H9 (cell line): ENCODE data around the gene RAPSN. TPM values are rescaled to one million over a fixed set of nuclear protein-coding genes. Genes with fewer than 3 reads are reported as not detected.

Experiments
- DNase-seq: peaks from one replicate; pipeline ENCODE4 v3.0.0-alpha.2; 2017
- H2AFZ ChIP-seq: one replicate; pipeline ENCODE4 v1.6.1; 2013; ENCODE audit warnings: mild to moderate bottlenecking, low read length, control low read depth, moderate library complexity
- H2AK5ac ChIP-seq: 2 replicates; pipeline ENCODE4 v1.6.1; 2013; ENCODE audit warnings: low read length, control low read depth, mixed read lengths; ENCODE audit not compliant: insufficient read length
- H2BK120ac ChIP-seq: one replicate; pipeline ENCODE4 v1.6.1; 2013; ENCODE audit warnings: low read depth, mild to moderate bottlenecking, low read length, control low read depth, inconsistent platforms; ENCODE audit not compliant: poor library complexity, severe bottlenecking
- H2BK12ac ChIP-seq: 2 replicates; pipeline ENCODE4 v1.6.1; 2013; ENCODE audit warnings: low read length, control low read depth, mixed read lengths, low read depth; ENCODE audit not compliant: insufficient read length
- H2BK15ac ChIP-seq: 2 replicates; pipeline ENCODE4 v1.6.1; 2013; ENCODE audit warnings: low read depth, low read length, control low read depth
- H2BK20ac ChIP-seq: one replicate; pipeline ENCODE4 v1.6.1; 2013; ENCODE audit warnings: low read depth, mild to moderate bottlenecking, low read length, control low read depth, inconsistent platforms; ENCODE audit not compliant: poor library complexity, severe bottlenecking
- H2BK5ac ChIP-seq: 2 replicates; pipeline ENCODE4 v1.6.1; 2013; ENCODE audit warnings: low read length, control low read depth, mixed read lengths; ENCODE audit not compliant: insufficient read length
- H3K14ac ChIP-seq: 2 replicates; pipeline ENCODE4 v1.6.1; 2013; ENCODE audit warnings: low read length, control low read depth; ENCODE audit not compliant: insufficient read depth
- H3K18ac ChIP-seq: 2 replicates; pipeline ENCODE4 v1.6.1; 2013; ENCODE audit warnings: low read depth, mild to moderate bottlenecking, mixed read lengths, low read length, control low read depth; ENCODE audit not compliant: insufficient read length
- H3K23ac ChIP-seq: 2 replicates; pipeline ENCODE4 v1.6.1; 2013; ENCODE audit warnings: low read length, control low read depth, mixed read lengths, low read depth; ENCODE audit not compliant: insufficient read length
- H3K23me2 ChIP-seq: 2 replicates; pipeline ENCODE4 v1.6.1; 2013; ENCODE audit warnings: low read depth, mild to moderate bottlenecking, mixed read lengths, low read length, control low read depth; ENCODE audit not compliant: insufficient read length, poor library complexity, severe bottlenecking
- H3K27ac ChIP-seq: 2 replicates; pipeline ENCODE4 v1.5.1; 2013; ENCODE audit warnings: low read length, control low read depth, mixed read lengths, low read depth; ENCODE audit not compliant: insufficient read length
- H3K27me3 ChIP-seq: 2 replicates; pipeline ENCODE4 v1.6.1; 2013; ENCODE audit warnings: low read length, control low read depth, inconsistent platforms; ENCODE audit not compliant: insufficient read depth
- H3K4ac ChIP-seq: 2 replicates; pipeline ENCODE4 v1.6.1; 2013; ENCODE audit warnings: low read depth, mild to moderate bottlenecking, control low read depth, inconsistent platforms, low read length, moderate library complexity
- H3K4me1 ChIP-seq: 2 replicates; pipeline ENCODE4 v1.6.1; 2013; ENCODE audit warnings: low read length, control low read depth, inconsistent platforms; ENCODE audit not compliant: insufficient read depth
- H3K4me2 ChIP-seq: 2 replicates; pipeline ENCODE4 v1.6.1; 2013; ENCODE audit warnings: low read length, control low read depth, mixed read lengths; ENCODE audit not compliant: insufficient read length, insufficient read depth
- H3K56ac ChIP-seq: 2 replicates; pipeline ENCODE4 v1.6.1; 2013; ENCODE audit warnings: low read depth, mild to moderate bottlenecking, mixed read lengths, low read length, control low read depth; ENCODE audit not compliant: insufficient read length
- H3K79me1 ChIP-seq: 2 replicates; pipeline ENCODE4 v1.6.1; 2013; ENCODE audit warnings: low read depth, mild to moderate bottlenecking, moderate library complexity, low read length, control low read depth, inconsistent platforms; ENCODE audit not compliant: insufficient read depth, poor library complexity, severe bottlenecking
- H3K79me2 ChIP-seq: 2 replicates; pipeline ENCODE4 v1.6.1; 2013; ENCODE audit warnings: low read length, control low read depth, inconsistent platforms; ENCODE audit not compliant: insufficient read depth
- H3K9ac ChIP-seq: 2 replicates; pipeline ENCODE4 v1.6.1; 2013; ENCODE audit warnings: low read length, control low read depth, mixed read lengths; ENCODE audit not compliant: insufficient read length; ENCODE audit errors: extremely low read depth
- H3K9me3 ChIP-seq: one replicate; pipeline ENCODE4 v1.6.1; 2013; ENCODE audit warnings: low read depth, low read length, inconsistent platforms; ENCODE audit not compliant: control insufficient read depth
- H3T11ph ChIP-seq: one replicate; pipeline ENCODE4 v1.6.1; 2013; ENCODE audit warnings: mild to moderate bottlenecking, low read length, control low read depth, inconsistent platforms
- H4K20me1 ChIP-seq: one replicate; pipeline ENCODE4 v1.6.1; 2013; ENCODE audit not compliant: control insufficient read depth, insufficient read length, insufficient read depth
- H4K5ac ChIP-seq: 2 replicates; pipeline ENCODE4 v1.6.1; 2013; ENCODE audit warnings: low read depth, mild to moderate bottlenecking, mixed read lengths, low read length, control low read depth; ENCODE audit not compliant: insufficient read length
- H4K8ac ChIP-seq: replicated peaks from 2 replicates; pipeline ENCODE4 v1.6.1; 2013; ENCODE audit warnings: low read length, control low read depth, mixed read lengths, low read depth; ENCODE audit not compliant: insufficient read length
- H4K91ac ChIP-seq: 2 replicates; pipeline ENCODE4 v1.6.1; 2013; ENCODE audit warnings: low read depth, mild to moderate bottlenecking, moderate library complexity, mixed read lengths, low read length, control low read depth; ENCODE audit not compliant: insufficient read length
- H3K27ac Mint-ChIP-seq, 3 experiments: 2 replicates in 2 of 3; 3 replicates in 1 of 3; pipeline ENCODE4 v1.8.0; 2020 to 2021; ENCODE audit warnings: mixed read lengths in 3 of 3, mild to moderate bottlenecking in 1 of 3, moderate library complexity in 1 of 3
- H3K27me3 Mint-ChIP-seq: 2 replicates; pipeline ENCODE4 v1.8.0; 2021; ENCODE audit warnings: low read depth, mild to moderate bottlenecking, moderate library complexity, mixed read lengths
- H3K36me3 Mint-ChIP-seq, 3 experiments: 2 replicates in 2 of 3; 3 replicates in 1 of 3; pipeline ENCODE4 v1.8.0; 2020 to 2021; ENCODE audit warnings: low read depth in 3 of 3, mixed read lengths in 3 of 3; ENCODE audit not compliant: insufficient read depth in 1 of 3
- H3K4me1 Mint-ChIP-seq, 2 experiments: 2 replicates each; pipeline ENCODE4 v1.8.0; 2020; ENCODE audit warnings: mixed read lengths in 2 of 2
- H3K4me3 Mint-ChIP-seq, 2 experiments: 2 replicates in 1 of 2; 3 replicates in 1 of 2; pipeline ENCODE4 v1.8.0; 2020 to 2021; ENCODE audit warnings: mild to moderate bottlenecking in 2 of 2, mixed read lengths in 2 of 2, moderate library complexity in 1 of 2
- H3K9me3 Mint-ChIP-seq, 2 experiments: 2 replicates in 1 of 2; 3 replicates in 1 of 2; pipeline ENCODE4 v1.8.0; 2020; ENCODE audit warnings: mild to moderate bottlenecking in 2 of 2, mixed read lengths in 2 of 2, moderate library complexity in 1 of 2
- CTCF ChIP-seq: fragments of 200-600 bp; sonication (generic); conservative IDR thresholded peaks from 3 replicates; pipeline ENCODE4 v1.8.0; 2021; ENCODE audit warnings: antibody characterized with exemption, mild to moderate bottlenecking
- WGBS: extraction: QIAGEN DNeasy Blood & Tissue Kit; methylation state at CpG from one replicate; pipeline ENCODE4 v1.1.7; 2013; ENCODE audit warnings: missing lambda C conversion rate, low lambda C conversion rate, mixed read lengths; ENCODE audit not compliant: insufficient read length; ENCODE audit errors: extremely low coverage; 5-methylcytosine and 5-hydroxymethylcytosine counted together
- total RNA-seq: library from RNA; stranded (reverse); gene quantifications from 2 replicates; pipeline ENCODE4 v1.2.1, GENCODE V29; 2021

RAPSN gene
- total RNA-seq, 1 experiment from 2014 or later, result 0.48 TPM

- H3K27ac Mint-ChIP-seq, result no peak overlapping the region
- Histone ChIP-seq H2BK120ac (no peak overlapping the region), H4K5ac (no peak overlapping the region), H3T11ph (no peak overlapping the region), H2BK15ac (no peak overlapping the region), H3K23ac (no peak overlapping the region), H4K8ac (no peak overlapping the region), H3K14ac (no peak overlapping the region), H3K27ac (no peak overlapping the region), H3K23me2 (peaks cover 15% of the 10 kb centered on the region), H3K79me1 (no peaks in the 10 kb centered on the region), H2AFZ (no peak overlapping the region), H3K4me1 (0 out of 2 replicates have a peak, but pooled peaks cover 2% of the 10 kb centered on the region), H3K56ac (no peak overlapping the region), H2BK12ac (no peak overlapping the region), H3K4me2 (peak overlapping the region; percentile 85), H2BK20ac (no peak overlapping the region), H3K4ac (no peak overlapping the region), H3K79me2 (no peaks in the 10 kb centered on the region), H3K27me3 (no peaks in the 10 kb centered on the region), H3K9me3 (no peaks in the 10 kb centered on the region), H2BK5ac (no peak overlapping the region), H4K91ac (no peak overlapping the region), H2AK5ac (no peak overlapping the region), H3K18ac (no peak overlapping the region), H3K9ac (no peak overlapping the region), H4K20me1 (no peaks in the 10 kb centered on the region)
- TF ChIP-seq CTCF, result no peak
- H3K4me1 Mint-ChIP-seq, result peaks cover 15 to 29% of the 10 kb centered on the region in 2 experiments
- WGBS, result no CpG with 5 or more reads among the region's 31 CpGs
- DNase-seq, result no peak
- no peaks in the 10 kb centered on the region; a peak in 1 of 5 replicates for H3K9me3 Mint-ChIP-seq
- H3K36me3 Mint-ChIP-seq, result peaks cover 10 to 14% (median 13%) of the 10 kb centered on the region in 3 experiments; a peak in 6 of 7 replicates
- peak overlapping the region; percentile 88 to 92 for H3K4me3 Mint-ChIP-seq
- no peaks in the 10 kb centered on the region for H3K27me3 Mint-ChIP-seq
Measured at GRCh38 chr11:47409440-47410369, 39.2 kb downstream of the RAPSN start.
